HG03045 (cell line): ENCODE data around the gene CEP68.
"Not testable (repeated sequence)": the region's sequence is repeated elsewhere in the genome, so short reads cannot be mapped to it uniquely, and the experiment has no call there.

ENCODE experiments used
- ATAC-seq: cut with Tn5 transposase; IDR thresholded peaks from one replicate; pipeline ENCODE4 v1.9.1; 2021; ENCODE audit warnings: mild to moderate bottlenecking, moderate library complexity; ENCODE audit not compliant: unreplicated experiment

Gene CEP68

DNA sequence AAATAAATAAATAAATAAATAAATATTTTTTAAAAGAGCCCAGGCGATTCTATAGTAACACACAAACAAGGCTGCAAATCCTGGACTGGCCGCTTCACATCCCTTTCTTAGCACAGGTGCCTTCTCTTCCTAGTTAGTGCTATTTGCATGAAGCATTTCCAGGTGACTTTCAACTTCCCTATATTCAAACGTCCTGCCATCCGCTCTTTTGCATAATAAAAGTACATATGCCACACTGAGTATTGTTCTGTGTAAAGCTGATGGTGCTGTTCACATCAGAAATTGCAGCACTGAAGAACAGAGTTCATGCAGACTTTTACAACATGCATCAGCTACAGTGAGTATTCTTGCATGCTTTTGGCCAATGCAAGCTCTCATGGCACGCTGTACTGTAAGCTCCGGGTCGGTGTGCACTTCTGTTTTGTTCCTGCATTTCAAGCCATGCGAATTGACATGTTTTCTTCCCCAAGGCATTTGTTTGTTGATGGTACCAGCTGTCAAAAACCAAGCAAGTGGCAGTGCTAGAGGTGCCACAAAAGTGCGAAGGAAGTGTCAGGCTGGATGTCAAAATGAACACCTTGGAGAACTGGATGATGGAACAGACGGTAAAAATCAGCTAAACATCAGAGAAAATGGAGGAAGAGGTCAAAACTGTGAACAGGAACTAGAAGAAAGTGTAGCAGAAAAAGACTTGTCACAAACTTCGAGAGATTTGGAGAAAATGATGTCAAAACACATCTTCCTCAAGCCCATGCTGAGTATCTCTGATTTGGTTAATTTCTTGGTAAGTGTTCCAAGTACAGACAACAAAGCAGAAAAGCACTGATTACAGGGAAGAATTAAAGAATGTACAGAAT is 25.5 kb upstream of the CEP68 start:
- ATAC-seq: no peak

DNA sequence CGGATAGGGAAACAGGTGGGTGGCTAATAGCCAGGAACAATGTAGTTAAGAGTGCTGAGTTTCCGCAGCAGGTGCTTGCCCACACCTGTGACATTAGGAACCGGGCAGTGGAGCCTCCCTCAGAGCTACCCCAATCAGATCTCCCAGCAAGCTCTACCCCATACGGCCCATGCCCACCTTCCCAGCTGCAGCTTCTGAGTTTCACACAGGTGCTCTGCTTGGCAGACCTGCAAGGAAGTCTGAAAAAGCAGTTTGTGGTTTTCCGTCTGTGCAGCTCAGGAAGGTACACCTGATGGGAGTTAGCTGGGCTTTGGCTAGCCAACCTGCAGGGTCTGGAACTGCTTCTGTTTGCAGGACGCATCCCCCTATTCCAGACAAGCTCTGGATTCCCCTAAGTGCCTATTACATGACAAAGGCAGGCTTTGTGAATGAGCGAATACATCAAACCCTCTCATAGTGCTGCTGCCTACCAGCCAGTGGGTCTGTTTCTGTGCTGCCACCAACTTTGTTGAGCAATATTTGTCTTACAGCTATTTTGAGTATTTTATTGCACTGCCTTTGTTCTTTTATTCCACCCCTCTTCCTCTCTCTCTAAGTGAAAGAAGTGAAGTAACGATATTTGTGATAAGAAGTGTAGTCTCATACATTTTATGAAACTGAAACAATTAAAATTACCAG is 24.7 kb upstream of the CEP68 start:
- ATAC-seq: no peak

DNA sequence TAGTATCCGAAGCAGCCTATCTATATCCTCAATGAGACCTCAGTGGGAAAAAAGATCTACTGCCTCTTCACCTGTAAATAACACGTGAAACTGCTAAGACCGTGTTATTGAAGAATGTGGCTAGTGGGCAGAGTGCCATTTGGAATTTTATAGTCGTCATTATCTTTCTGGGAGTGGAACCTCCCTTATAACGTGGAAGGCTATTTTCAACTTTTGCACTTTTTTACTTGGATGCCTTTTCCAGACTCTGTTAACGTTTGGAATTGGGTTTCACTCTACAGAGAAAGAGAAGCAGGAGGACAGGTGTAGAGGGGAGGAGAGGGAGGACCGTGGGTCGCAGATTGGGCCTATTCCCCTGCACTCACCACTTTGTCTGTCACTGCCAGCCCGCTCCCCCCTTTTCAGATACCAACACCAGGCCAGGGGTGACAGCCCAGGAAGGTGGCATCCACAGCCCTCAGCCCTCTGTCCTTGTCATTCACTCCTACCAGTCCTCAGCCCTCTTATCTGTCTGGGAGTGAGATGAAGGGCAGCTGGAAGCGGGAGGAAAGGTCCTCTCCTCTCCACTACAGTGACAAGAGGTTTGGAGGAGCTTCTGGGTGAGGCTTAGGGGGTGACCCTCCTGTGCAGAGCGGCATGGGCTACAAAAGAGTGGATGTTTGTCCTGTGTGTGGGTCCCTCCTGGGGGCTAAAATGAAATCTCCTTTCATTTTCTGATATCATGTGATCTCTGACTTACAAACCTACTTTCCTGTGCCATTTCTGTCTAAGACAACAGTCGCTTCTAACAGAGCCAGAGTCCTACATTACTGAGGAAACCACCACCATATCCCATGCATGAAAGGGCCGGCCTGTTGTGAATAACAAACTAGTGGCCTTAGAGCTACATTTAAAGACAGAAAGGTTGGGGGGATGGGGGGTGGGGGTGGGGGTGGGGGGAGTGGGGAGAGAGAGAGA is 23.9 kb upstream of the CEP68 start:
- no peak for ATAC-seq

DNA sequence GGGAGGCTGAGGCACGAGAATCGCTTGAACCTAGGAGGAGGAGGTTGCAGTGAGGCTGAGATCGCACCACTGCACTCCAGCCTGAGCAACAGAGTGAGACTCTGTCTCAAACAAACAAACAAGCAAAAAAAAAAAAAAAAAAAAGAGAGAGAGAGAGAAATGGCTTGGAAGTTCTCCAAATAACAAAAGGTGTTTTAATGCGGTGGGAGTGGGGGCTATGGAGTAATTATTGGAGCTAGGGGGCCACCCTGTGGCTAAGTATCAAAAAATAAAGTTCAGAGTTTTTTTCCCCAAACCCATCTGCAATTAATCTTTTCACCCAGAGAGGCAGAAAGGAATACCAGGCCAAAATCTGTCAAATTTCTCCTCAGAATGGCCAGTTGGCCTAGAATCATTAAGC is 23.0 kb upstream of the CEP68 start:
- no peak for ATAC-seq

DNA sequence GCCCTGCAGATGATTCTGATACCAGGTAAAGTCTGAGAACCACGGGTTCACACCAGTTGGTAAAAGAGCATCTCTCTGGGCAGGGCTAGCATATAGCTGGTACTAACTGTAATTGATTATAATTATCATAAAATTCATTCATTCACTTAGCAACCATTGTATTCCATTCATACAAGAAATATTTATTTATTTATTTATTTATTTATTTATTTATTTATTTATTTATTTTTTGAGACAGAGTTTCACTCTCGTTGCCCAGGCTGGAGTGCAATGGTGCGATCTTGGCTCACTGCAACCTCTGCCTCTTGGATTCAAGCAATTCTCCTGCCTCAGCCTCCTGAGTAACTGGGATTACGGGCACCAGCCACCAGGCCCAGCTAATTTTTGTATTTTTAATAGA is 22.5 kb upstream of the CEP68 start:
- not testable (repeated sequence) for ATAC-seq

DNA sequence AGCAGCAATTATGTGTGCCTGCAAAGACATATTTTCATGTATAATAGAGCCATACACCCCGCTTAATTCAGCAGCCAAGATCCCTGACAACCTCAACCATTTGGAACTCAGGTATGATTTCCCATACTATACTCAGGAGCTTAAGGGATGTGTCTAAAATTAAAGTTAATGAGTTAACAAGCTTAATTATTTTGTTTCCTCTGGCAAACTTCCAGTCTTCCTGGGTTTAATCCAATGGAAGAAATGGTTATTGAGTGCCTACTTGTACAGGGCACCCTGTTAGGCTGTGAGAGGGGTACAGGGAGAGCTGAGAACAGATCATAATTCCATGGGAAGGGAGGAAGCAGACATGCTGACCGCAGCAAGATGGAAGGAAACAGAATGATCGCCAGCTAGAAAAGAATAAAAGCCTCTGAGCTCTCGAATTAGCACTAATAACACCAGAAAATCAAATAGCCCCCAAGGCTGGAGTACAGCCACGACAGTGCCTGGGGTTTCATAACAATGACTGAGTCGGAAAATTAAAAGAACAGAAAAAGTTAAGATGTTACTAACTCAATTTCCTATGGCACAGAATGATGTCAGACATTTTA is 20.8 kb upstream of the CEP68 start:
- no peak for ATAC-seq

DNA sequence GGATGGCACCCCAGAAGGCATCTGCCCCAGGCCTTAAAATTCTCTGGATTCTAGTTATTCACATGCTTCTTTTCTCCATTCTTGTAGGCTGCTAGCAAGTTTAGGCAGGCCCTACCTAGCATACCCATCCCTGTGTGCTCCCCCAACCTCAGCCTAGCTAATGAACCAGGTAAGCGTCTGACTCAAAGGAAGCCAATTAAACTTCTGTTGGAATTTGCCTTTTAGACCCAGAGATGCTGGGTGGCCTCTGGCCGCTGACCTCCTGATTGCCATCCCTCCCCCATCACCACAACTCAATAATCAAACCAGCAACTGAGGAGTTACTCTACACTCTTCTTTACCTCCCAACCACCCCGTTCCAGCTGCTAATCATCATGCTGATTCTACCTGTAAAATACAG is 19.0 kb upstream of the CEP68 start:
- no peak for ATAC-seq

DNA sequence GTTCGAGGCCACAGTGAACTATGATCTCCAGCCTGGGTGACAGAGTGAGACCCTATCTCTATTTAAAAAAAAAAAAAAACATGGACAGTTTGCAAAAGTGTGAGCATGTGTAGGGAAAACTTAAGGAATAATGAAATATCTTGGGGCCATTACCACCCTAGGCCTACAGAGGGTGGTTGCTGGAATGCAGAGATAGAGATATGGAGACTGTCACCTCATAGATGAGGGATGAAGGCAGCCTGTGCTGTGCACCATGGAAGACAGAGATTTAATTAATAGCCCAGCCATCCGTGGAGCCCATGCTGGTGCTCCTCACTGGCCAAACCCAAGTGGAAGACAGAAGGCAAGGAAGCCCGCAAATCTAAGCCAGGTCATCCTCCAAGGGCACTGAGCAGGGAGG is 16.6 kb upstream of the CEP68 start:
- ATAC-seq: no peak

DNA sequence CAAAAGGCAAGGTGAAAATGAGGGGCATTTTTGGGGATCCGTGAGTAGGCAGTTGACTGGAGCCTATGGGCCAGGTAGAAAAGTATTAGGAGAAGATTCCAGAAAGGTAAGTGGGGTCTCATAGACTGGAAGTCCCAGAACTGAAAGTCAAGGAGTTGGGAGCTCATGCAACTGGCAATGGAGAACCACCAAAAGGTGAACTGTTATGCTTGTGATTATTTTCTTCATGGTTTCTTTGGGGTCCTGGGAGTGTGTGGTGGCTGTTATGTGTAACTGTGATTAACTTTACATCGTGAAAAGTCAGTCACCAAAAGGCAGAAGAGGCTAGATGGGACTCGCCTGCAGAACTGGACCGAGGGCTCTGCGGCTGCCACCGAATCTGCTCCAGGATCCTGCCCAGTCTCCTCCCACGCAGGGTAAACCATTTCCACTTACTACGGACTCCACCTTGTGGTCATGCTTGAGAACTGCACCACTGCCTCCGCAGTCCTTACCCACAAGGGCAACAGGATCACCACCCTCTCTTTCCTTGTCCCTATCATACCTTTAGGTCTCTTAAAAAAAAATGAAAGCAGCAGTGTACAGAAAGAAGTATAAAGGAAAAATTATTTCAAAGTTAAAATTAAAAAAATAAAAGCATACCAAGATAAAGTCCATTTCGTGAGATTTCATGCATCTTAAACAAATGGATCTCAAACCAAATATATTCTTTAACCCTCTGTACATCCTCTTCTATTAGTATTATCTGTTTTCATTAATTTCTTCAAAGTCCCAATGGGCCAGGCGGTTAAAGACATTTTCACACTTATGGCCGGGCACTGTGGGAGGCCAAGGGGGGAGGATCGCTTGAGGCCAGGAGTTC is 15.6 kb upstream of the CEP68 start:
- ATAC-seq: no peak

DNA sequence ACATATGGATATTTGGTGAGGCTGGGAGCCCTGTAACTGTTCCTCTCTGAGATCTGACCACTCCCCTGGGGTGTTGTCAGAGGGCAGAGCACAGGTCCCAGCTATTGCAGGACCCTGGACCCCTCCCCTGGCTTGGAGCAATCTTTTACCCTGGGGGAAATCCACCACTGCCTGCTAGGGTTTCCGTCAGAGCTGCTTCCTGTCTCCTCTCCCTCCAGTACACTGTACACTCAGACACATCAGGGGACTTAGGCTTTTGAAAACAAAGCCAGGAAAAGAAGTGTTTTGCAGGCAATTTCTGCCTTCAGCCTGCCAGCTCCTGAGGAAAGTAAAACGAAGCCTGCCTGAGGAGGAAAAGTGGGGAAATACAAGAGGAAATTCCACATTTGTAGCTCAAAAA is 13.2 kb upstream of the CEP68 start:
- no peak for ATAC-seq

DNA sequence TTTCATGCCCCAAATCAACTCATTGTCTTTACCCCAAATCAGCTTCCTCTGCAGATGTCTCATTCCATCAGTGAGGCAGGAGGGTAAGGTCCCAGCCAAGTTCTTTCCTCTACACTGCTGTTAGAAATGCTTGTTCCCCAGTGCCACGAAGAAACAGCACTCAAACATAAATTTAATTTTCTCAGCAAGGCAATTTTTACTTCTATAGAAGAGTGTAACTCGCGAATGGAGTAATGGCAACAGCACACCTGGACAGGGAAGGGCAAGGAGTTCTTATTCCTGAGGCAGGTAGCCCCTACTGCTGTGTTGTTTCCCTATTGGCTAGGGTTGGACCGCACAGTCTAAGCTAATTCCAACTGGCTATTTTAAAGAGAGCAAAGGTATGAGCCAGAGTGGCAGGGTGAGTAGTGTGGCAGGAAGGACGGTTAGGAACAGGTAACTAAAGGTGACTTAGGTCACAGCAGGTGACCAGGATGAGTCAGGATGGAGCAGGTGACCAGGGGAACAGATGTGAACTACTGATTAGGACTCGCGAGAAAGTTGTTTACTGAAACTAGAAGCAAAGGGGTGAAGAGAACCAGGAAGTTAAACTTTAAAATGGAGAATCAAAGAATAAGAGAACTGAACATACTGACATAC is 12.0 kb upstream of the CEP68 start:
- no peak for ATAC-seq

DNA sequence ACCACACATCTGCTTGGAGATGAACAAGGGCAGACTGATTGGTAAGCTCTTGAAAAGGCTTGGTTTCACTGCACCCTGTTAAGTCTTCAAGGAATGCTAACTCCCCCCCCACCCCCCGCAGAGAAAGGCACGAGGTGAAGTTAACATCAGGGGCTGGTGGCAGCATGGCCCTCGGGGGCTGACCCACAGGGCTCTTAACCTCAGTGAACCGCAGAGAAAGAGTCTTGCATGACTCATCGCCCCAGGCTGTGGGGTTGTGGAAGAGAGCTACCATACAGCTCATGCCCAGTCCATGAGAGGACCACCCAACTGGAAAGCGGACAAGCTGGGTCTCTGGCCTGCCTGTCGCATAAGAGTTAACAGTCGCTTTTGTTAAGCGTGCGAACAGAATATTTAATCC is 10.6 kb upstream of the CEP68 start:
- no peak for ATAC-seq

DNA sequence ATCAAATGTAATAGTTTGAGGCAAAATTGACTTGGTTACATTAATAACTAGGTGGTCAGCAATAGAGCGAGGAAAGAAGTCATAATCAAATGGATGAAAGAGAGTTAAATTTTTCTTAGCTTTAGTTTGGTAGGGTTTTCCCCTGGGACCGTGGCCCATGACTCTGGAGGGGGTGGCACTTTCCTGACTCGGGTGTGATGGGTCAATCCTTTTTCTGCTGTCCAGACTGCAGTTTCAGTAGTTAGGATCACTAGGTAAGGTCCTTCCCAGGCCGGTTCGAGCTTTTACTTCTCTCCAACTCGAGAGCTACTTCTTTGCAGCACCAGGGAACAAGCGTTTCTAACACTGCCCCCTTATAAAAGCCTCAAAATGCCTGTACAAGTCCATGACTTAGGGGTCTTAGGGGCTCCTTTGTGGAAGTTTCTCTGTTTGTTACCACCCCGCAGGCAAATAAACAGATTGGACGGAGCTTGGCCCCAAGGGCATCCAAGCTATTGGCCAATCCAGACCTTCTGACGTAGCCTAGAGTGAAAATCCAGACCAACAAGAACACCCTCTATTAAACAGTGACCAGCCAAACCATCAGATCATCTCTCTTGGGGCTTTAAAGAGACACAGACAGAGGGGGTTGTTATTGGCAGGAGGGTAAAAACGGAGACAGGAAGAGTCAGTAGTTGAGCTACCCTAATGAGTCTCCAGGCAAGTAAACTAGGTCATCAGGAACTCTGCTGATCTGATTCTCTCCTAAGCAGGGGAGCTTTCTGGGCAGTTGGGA is 9.4 kb upstream of the CEP68 start:
- ATAC-seq: no peak

DNA sequence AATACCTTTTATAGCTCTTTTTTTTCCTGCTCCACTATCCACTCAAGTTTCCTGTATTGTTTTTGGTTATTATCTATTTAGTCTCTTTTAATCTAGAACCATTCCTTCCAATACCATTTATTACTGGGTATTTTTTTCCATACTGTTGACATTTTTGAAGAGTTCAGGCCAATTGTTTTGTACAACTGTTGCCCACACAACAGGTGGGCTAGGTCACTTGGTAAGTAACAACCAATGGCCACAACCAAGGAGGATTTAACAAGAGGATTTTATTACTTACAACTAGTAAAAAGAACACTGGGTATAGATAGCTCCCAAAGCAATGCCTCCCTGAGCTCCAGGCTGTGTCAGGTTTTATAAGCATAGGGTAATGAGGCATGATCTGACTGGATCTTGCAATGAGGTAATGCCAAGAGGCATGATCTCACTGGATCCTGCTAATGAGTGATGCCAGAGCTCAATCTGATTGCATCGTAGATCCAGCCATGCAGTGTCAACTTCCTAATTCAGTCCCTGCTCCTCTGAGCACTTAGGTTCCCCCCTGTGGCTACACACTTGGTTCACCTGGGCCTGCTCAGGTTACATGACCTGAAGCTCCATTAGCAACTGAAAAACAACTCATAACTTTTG is 7.1 kb upstream of the CEP68 start:
- no peak for ATAC-seq

DNA sequence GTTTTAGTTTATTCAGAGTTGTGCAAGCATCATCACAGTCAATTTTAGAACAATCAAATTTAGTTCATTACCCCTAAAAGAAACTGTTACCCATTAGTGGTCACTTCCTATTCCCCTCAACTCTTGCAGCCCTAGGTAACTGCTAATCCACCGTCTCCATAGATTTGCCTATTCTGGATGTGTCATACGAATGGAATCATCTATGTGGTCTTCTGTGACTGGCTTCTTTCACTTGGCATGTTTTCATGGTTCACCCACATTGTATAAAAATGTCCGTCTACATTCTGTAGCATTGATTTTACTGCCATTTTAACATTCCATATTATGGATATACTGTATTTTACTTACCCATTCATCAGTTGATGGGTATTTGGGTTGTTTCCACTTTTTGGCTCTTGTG is 5.3 kb upstream of the CEP68 start:
- no peak for ATAC-seq

DNA sequence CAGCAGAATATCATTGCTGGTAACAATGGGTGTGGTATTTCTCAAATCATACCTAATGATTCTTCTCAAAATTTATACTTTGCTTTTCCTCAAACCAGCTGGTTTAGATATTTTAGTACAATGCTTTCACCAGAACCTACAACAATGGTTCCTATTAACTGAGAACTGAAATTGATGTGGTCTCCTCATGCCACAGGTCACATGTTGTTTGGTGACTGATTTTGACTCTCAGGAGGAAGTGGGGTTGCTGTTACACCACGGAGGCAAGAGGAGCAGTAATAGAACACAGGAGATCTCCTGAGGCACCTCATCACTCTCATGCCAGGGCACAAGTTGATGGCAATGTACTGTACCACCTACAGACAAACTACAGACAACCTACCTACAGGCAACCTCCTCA is 3.0 kb upstream of the CEP68 start:
- peak; percentile 44 for ATAC-seq

DNA sequence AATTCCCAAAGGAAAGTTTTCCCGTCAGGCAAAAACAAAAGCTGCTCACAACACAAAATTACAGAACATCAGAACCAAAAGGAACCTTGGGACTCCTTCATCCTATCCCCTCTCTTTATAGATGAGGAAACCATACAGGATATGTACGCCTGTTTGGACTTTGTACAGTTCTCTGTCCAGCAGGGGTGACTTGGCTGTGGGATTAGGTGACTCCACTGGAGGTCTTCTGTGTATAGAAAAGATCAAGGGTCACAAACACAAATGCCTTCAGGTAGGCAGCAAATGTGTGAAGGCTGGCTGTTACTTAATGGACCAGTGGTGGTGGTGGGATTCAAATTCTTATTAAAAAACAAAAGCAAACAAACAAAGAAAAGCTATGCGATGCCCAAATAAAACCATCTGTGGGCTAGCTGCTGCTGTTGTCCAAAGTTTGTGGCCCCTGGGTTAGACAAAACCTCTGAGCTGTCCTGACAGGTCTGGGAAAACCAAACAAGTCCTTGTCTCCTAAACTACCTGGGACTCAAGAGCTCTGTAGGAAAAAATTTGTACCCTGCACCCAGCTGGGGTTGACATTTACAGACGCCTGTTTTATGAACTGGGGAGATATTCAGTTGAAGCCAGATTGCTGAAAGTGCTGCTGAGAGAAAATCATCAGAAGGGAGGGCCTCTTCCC is 1.3 kb upstream of the CEP68 start:
- no peak for ATAC-seq
